HepG2 (cell line): ENCODE measurements around the gene GMCL2. TPM values are rescaled to one million over a fixed set of nuclear protein-coding genes. Genes with fewer than 3 reads are reported as not detected.

Experiments used
- ATAC-seq: fragments of 200-7000 bp; cut with Tn5 transposase; 3 replicates; pipeline ENCODE4 v1.9.1; 2020; ENCODE audit warnings: mild to moderate bottlenecking, moderate library complexity
- BruUV-seq: library from RNA; stranded (reverse); fragments of 400-500 nt; replicated peaks from 2 replicates; lab custom pipeline; 2021; lab: Mats Ljungman, UMichigan
- CTCF ChIA-PET: fragments of 300-600 bp; formaldehyde crosslinking; extraction: SDS; loops from one replicate; lab custom pipeline; 2021; ENCODE audit warnings: low total read pairs, inconsistent platforms, low intra/inter-chr PET ratio; lab: Yijun Ruan, JAX
- POLR2A ChIA-PET: fragments of 350-600 bp; sonication (Branson Sonifier 250); formaldehyde crosslinking; loops from one replicate; lab custom pipeline; 2020; ENCODE audit warnings: antibody characterized with exemption, inconsistent platforms; lab: Yijun Ruan, JAX
- DNase-seq: peaks from one replicate; pipeline ENCODE4 v3.0.0-alpha.2; 2015; ENCODE audit warnings: low spot score
- FAIRE-seq: peaks from 3 replicates; lab custom pipeline; 2011; peaks lifted over from hg19 to GRCh38; lab: Jason Lieb, UNC
- H2AFZ ChIP-seq: one replicate; pipeline ENCODE4 v1.6.1; 2011; ENCODE audit warnings: low read length, inconsistent platforms
- H3K27ac ChIP-seq: fragments of 300-600 bp; 3 replicates; pipeline ENCODE4 v1.8.0; 2011; ENCODE audit warnings: mixed run types, mild to moderate bottlenecking, mixed read lengths, low read length, inconsistent platforms; ENCODE audit not compliant: insufficient read depth; ENCODE audit errors: extremely low read length
- H3K27me3 ChIP-seq, 2 experiments: fragments of 200-600 bp in 1 of 2; 2 replicates in 1 of 2; 3 replicates in 1 of 2; pipeline versions ENCODE4 v1.6.0 to v1.8.0; 2011; ENCODE audit warnings: low read length in 2 of 2, mild to moderate bottlenecking in 2 of 2, moderate library complexity in 2 of 2, inconsistent platforms in 1 of 2; ENCODE audit not compliant: insufficient read depth in 2 of 2, control insufficient read depth in 1 of 2
- H3K36me3 ChIP-seq, 2 experiments: fragments of 200-600 bp in 1 of 2; replicated peaks in 1 of 2; 2 replicates in 1 of 2; 3 replicates in 1 of 2; pipeline versions ENCODE4 v1.5.1 to v1.8.0; 2011; ENCODE audit warnings: low read length in 2 of 2, inconsistent platforms in 1 of 2; ENCODE audit not compliant: insufficient read depth in 2 of 2, control insufficient read depth in 1 of 2
- H3K4me1 ChIP-seq: 2 replicates; pipeline ENCODE4 v1.5.1; 2012; ENCODE audit warnings: low read length, inconsistent platforms; ENCODE audit not compliant: insufficient read depth
- H3K4me2 ChIP-seq: 2 replicates; pipeline ENCODE4 v1.6.0; 2011; ENCODE audit warnings: low read depth, low read length, inconsistent platforms
- H3K4me3 ChIP-seq, 3 experiments: fragments of 200-600 bp in 1 of 3; sonication (generic), shearing (Covaris generic) in 1 of 3; replicated peaks in 1 of 3; 2 replicates each; pipeline ENCODE4 v1.5.1; 2011 to 2016; ENCODE audit warnings: low read length in 3 of 3, inconsistent platforms in 2 of 3, low read depth in 2 of 3, mild to moderate bottlenecking in 2 of 3, control low read depth in 1 of 3, mixed read lengths in 1 of 3; ENCODE audit not compliant: insufficient read depth in 1 of 3
- H3K79me2 ChIP-seq: one replicate; pipeline ENCODE4 v1.6.1; 2011; ENCODE audit warnings: low read length, inconsistent platforms; ENCODE audit not compliant: insufficient read depth
- H3K9ac ChIP-seq: 2 replicates; pipeline ENCODE4 v1.6.0; 2011; ENCODE audit warnings: mild to moderate bottlenecking, low read depth, low read length, inconsistent platforms; ENCODE audit not compliant: insufficient read depth
- H3K9me3 ChIP-seq: 2 replicates; pipeline ENCODE4 v1.5.1; 2012; ENCODE audit warnings: mild to moderate bottlenecking, low read length
- H4K20me1 ChIP-seq: 2 replicates; pipeline ENCODE4 v1.6.0; 2011; ENCODE audit warnings: inconsistent platforms, mild to moderate bottlenecking, low read length, moderate library complexity; ENCODE audit not compliant: insufficient read depth
- AKAP8 ChIP-seq: sonication (generic); formaldehyde crosslinking; IDR thresholded peaks from 2 replicates; pipeline ENCODE4 v1.5.1; 2020; ENCODE audit warnings: mild to moderate bottlenecking, missing genetic modification reagents
- HES4 ChIP-seq: sonication (generic); formaldehyde crosslinking; IDR thresholded peaks from 2 replicates; pipeline ENCODE4 v1.9.0; 2021; ENCODE audit warnings: mild to moderate bottlenecking, missing genetic modification reagents, borderline replicate concordance
- HOXA9 ChIP-seq: sonication (generic); formaldehyde crosslinking; IDR thresholded peaks from 2 replicates; pipeline ENCODE4 v1.8.1; 2022; ENCODE audit warnings: missing genetic modification reagents, mild to moderate bottlenecking, moderate library complexity, borderline replicate concordance
- MEIS1 ChIP-seq: sonication (generic); formaldehyde crosslinking; IDR thresholded peaks from 2 replicates; pipeline ENCODE4 v1.9.0; 2021; ENCODE audit warnings: mild to moderate bottlenecking, missing genetic modification reagents, moderate library complexity, borderline replicate concordance
- MIER3 ChIP-seq: IDR thresholded peaks from 2 replicates; pipeline ENCODE4 v1.6.1; 2016; ENCODE audit warnings: missing compliant biosample characterization, borderline replicate concordance
- NAIF1 ChIP-seq: sonication (generic); formaldehyde crosslinking; IDR thresholded peaks from 2 replicates; pipeline ENCODE4 v1.5.0; 2020; ENCODE audit warnings: mild to moderate bottlenecking, missing genetic modification reagents, borderline replicate concordance
- NFKB2 ChIP-seq: sonication (generic); formaldehyde crosslinking; IDR thresholded peaks from 2 replicates; pipeline ENCODE4 v1.4.0; 2020; ENCODE audit warnings: missing genetic modification reagents, borderline replicate concordance
- PHF8 ChIP-seq: sonication (generic); formaldehyde crosslinking; IDR thresholded peaks from 2 replicates; pipeline ENCODE4 v1.5.0; 2020; ENCODE audit warnings: missing genetic modification reagents
- STAG1 ChIP-seq: sonication (generic); formaldehyde crosslinking; IDR thresholded peaks from 2 replicates; pipeline ENCODE4 v1.4.0; 2020; ENCODE audit warnings: missing genetic modification reagents
- THYN1 ChIP-seq: sonication (generic); formaldehyde crosslinking; IDR thresholded peaks from 2 replicates; pipeline ENCODE4 v1.8.1; 2023; ENCODE audit warnings: low read depth, mild to moderate bottlenecking, moderate library complexity, missing genetic modification reagents, borderline replicate concordance
- YEATS2 ChIP-seq: sonication (generic); formaldehyde crosslinking; IDR thresholded peaks from 2 replicates; pipeline ENCODE4 v1.4.0; 2020; ENCODE audit warnings: missing genetic modification reagents, borderline replicate concordance
- ZNF441 ChIP-seq: sonication (generic); formaldehyde crosslinking; IDR thresholded peaks from 2 replicates; pipeline ENCODE4 v1.7.0; 2021; ENCODE audit warnings: missing genetic modification reagents, borderline replicate concordance
- ZNF546 ChIP-seq: sonication (generic); formaldehyde crosslinking; conservative IDR thresholded peaks from 2 replicates; pipeline ENCODE4 v1.8.1; 2023; ENCODE audit warnings: mild to moderate bottlenecking, missing genetic modification reagents
- WGBS: methylation state at CpG from one replicate; pipeline ENCODE4 v1.1.6; 2017; ENCODE audit warnings: low lambda C conversion rate; 5-methylcytosine and 5-hydroxymethylcytosine counted together
- in situ Hi-C: cut with HindIII; loops from 2 replicates; pipeline ENCODE4 v1.10.0; 2017; ENCODE audit warnings: low pct_unique_long_range_greater_than_20kb; ENCODE audit not compliant: extremely low pct_ligation_motif_present
- intact Hi-C: fragments of 100-400 bp; cut with micrococcal nuclease; formaldehyde crosslinking; loops from one replicate; pipeline ENCODE4 v1.10.0; 2022; ENCODE audit not compliant: unreplicated experiment
- polyA plus RNA-seq, 8 experiments: library from polyadenylated mRNA; depleted of rRNA in 3 of 8; stranded (reverse) in 7 of 8; unstranded in 1 of 8; fragments of >200 nt; fragmentation: Illumina TruSeq in 4 of 8; extraction: Trizol in 4 of 8; gene quantifications; 2 replicates each; pipeline versions ENCODE4 v1.2.1 to v1.2.3, GENCODE V29; 2011 to 2016; ENCODE audit warnings: low read depth in 4 of 8, missing spikeins in 1 of 8, mixed read lengths in 1 of 8; ENCODE audit not compliant: insufficient read depth in 1 of 8
- total RNA-seq, 5 experiments: library from RNA; depleted of rRNA; stranded (reverse); fragments of >200 nt; fragmentation: Illumina TruSeq; extraction: Trizol; gene quantifications; 2 replicates each; pipeline ENCODE4 v1.2.3, GENCODE V29; 2016; ENCODE audit warnings: low read depth in 1 of 5
- TF ChIP-seq, protein P1 (sequence below): IDR thresholded peaks from 2 replicates; pipeline ENCODE4 v1.6.1; 2016; ENCODE audit warnings: missing genetic modification reagents, missing compliant biosample characterization
- TF ChIP-seq, protein P2 (sequence below): sonication (generic); formaldehyde crosslinking; IDR thresholded peaks from 2 replicates; pipeline ENCODE4 v1.8.1; 2023; ENCODE audit warnings: mild to moderate bottlenecking, missing genetic modification reagents

The GMCL2 gene
- total and polyA plus RNA-seq, 2 of the 13 experiments (the other 11 are each of a cell fraction or from before 2014, with no cell fraction given), result 0.03 TPM; not detected in 1

DNA sequence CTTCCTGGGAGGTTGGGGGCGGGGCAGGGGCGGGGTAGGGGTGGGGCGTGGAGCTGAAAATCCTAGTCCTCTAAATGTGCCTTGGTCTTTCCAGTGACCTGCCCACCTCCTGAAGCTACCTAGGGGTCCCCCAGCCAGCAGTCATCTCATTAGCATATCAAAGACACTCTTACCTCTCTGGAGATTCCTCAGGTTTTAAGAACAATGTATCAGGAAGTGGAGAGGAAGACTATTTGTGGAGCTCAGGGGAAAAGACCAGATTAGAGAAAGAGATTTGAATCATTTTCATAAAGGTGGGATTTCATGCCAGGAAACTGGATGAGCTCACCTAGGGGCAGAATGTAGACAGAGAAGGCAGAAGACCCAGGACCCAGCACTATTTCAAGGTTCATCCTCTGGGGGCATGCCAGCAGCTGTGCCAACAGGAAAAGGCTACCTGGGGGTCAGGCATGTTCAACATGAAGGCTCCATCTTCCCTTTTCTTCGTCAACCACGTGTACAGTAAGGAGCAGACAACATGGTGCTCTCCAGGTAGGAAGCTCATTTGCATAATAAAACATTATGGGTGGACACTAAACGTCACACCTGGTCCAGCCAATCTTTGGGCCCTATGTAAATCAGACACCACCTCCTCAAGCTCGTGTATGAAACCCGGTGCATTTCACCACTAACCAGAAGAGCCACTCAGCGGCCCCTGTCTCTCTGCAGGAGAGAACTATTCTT is 6.9 kb downstream of the GMCL2 start:
- 22% methylated on average over 7 of the region's 9 CpGs for WGBS
- Histone ChIP-seq H3K27ac (no peak overlapping the region), H3K9ac (no peak overlapping the region), H3K4me2 (no peak overlapping the region), H4K20me1 (no peaks in the 10 kb centered on the region), H3K4me3 (no peak overlapping the region), H3K27me3 (no peaks in the 10 kb centered on the region), H3K36me3 (no peaks in the 10 kb centered on the region), H3K79me2 (no peaks in the 10 kb centered on the region), H3K9me3 (no peaks in the 10 kb centered on the region), H2AFZ (no peak overlapping the region), H3K4me1 (no peaks in the 10 kb centered on the region)
- intact Hi-C loops, result no loop called here
- DNase-seq (no peak), ATAC-seq (no peak), FAIRE-seq (no peak)
- BruUV-seq, result no TSS peak
- in situ Hi-C loops, result no loop called here
- no peak for TF ChIP-seq STAG1 (CRISPR knock-in tag)
- no peak for TF ChIP-seq NFKB2 (CRISPR knock-in tag)
- TF ChIP-seq MIER3 (CRISPR knock-in tag), result no peak
- no peak for TF ChIP-seq HES4 (CRISPR knock-in tag)
- TF ChIP-seq THYN1, result no peak
- TF ChIP-seq YEATS2 (CRISPR knock-in tag), result no peak
- no peak for TF ChIP-seq NAIF1
- TF ChIP-seq, protein P1, sequence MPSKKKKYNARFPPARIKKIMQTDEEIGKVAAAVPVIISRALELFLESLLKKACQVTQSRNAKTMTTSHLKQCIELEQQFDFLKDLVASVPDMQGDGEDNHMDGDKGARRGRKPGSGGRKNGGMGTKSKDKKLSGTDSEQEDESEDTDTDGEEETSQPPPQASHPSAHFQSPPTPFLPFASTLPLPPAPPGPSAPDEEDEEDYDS, result no peak
- CTCF ChIA-PET, result no interaction called here
- POLR2A ChIA-PET, result no interaction called here

DNA sequence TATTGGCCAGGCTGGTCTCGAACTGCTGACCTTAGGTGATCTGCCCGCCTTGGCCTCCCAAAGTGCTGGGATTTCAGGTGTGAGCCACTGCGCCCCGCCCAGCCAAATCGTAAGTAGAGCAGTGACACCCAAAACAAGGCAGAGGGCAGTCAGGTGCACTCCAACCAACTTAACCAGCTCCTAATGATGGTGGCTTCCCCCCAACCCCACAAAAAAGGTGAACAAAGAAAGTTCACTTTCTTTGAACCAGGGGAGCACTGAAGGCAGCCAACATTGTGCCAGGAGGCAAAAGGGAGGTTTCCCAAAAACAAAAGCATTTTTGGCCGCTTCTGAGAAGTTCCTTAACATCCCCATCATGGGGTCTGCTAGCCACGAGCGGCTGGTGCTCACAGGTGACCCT is 9.6 kb downstream of the GMCL2 start:
- Histone ChIP-seq H3K79me2 (no peaks in the 10 kb centered on the region), H4K20me1 (no peaks in the 10 kb centered on the region), H3K9ac (no peak overlapping the region), H3K9me3 (no peaks in the 10 kb centered on the region), H3K27ac (no peak overlapping the region), H3K4me1 (no peaks in the 10 kb centered on the region), H2AFZ (no peak overlapping the region), H3K27me3 (no peaks in the 10 kb centered on the region), H3K4me2 (no peak overlapping the region), H3K4me3 (no peak overlapping the region), H3K36me3 (no peaks in the 10 kb centered on the region)
- FAIRE-seq, result no peak
- ATAC-seq, result no peak
- intact Hi-C loops (no loop called here), in situ Hi-C loops (no loop called here)
- no TSS peak for BruUV-seq
- CTCF ChIA-PET, result no interaction called here
- WGBS, result 27% methylated on average over 8 of the region's 8 CpGs
- no peak for DNase-seq
- TF ChIP-seq HOXA9 (CRISPR knock-in tag), result no peak
- no peak for TF ChIP-seq ZNF441 (CRISPR knock-in tag)
- TF ChIP-seq, protein P2, sequence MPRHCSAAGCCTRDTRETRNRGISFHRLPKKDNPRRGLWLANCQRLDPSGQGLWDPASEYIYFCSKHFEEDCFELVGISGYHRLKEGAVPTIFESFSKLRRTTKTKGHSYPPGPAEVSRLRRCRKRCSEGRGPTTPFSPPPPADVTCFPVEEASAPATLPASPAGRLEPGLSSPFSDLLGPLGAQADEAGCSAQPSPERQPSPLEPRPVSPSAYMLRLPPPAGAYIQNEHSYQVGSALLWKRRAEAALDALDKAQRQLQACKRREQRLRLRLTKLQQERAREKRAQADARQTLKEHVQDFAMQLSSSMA (CRISPR knock-in tag), result no peak
- TF ChIP-seq ZNF546, result no peak
- TF ChIP-seq MEIS1 (CRISPR knock-in tag), result no peak
- no peak for TF ChIP-seq PHF8
- no peak for TF ChIP-seq AKAP8 (CRISPR knock-in tag)
- TF ChIP-seq, all 625 proteins: peak for 0
- POLR2A ChIA-PET, result no interaction called here
